K562 (cell line): ENCODE data around the gene DUSP16. TPM values are rescaled to one million over a fixed set of nuclear protein-coding genes. Genes with fewer than 3 reads are reported as not detected.

Experiments used
- ATAC-seq: fragments of 200-7000 bp; cut with Tn5 transposase; 3 replicates; pipeline ENCODE4 v1.9.1; 2020; ENCODE audit warnings: moderate library complexity
- BruUV-seq: library from RNA; stranded (reverse); fragments of 400-500 nt; replicated peaks from 2 replicates; lab custom pipeline; 2021; lab: Mats Ljungman, UMichigan
- CTCF ChIA-PET: fragments of 300-600 bp; formaldehyde crosslinking; extraction: SDS; loops from one replicate; lab custom pipeline; 2021; ENCODE audit warnings: low intra/inter-chr PET ratio; lab: Yijun Ruan, JAX
- POLR2A ChIA-PET: fragments of 300-600, 350-650 bp; sonication (Branson Sonifier 250); formaldehyde crosslinking; extraction: SDS; loops from one replicate; lab custom pipeline; 2021; ENCODE audit warnings: antibody characterized with exemption, inconsistent platforms; lab: Yijun Ruan, JAX
- DNase-seq, 4 experiments: peaks; one replicate each; pipeline versions ENCODE4 v3.0.0 to v3.0.0-alpha.2; 2011 to 2018; ENCODE audit warnings: low spot score in 3 of 4, mixed read lengths in 3 of 4; ENCODE audit errors: extremely low read depth in 1 of 4
- FAIRE-seq: peaks from 2 replicates; lab custom pipeline; 2011; peaks lifted over from hg19 to GRCh38; lab: Jason Lieb, UNC
- H2AFZ ChIP-seq: 2 replicates; pipeline ENCODE4 v1.6.0; 2011; ENCODE audit warnings: low read depth, low read length, control low read depth, inconsistent platforms
- H3K27ac ChIP-seq: fragments of 200-600 bp; 3 replicates; pipeline ENCODE4 v1.8.0; 2011; ENCODE audit warnings: low read depth, mild to moderate bottlenecking, control low read depth, inconsistent platforms, low read length, moderate library complexity, mixed read lengths; ENCODE audit errors: extremely low read depth
- H3K27me3 ChIP-seq, 2 experiments: fragments of 300-600 bp in 1 of 2; 2 replicates in 1 of 2; 3 replicates in 1 of 2; pipeline versions ENCODE4 v1.6.0 to v1.8.0; 2011; ENCODE audit warnings: inconsistent platforms in 2 of 2, low read length in 2 of 2, mild to moderate bottlenecking in 1 of 2, mixed read lengths in 1 of 2, moderate library complexity in 1 of 2; ENCODE audit not compliant: control insufficient read depth in 2 of 2, insufficient read depth in 2 of 2
- H3K36me3 ChIP-seq: fragments of 300-600 bp; 3 replicates; pipeline ENCODE4 v1.8.0; 2011; ENCODE audit warnings: mild to moderate bottlenecking, low read length, inconsistent platforms; ENCODE audit not compliant: control insufficient read depth, insufficient read depth
- H3K4me1 ChIP-seq, 2 experiments: fragments of 200-600 bp in 1 of 2; replicated peaks in 1 of 2; 2 replicates in 1 of 2; 3 replicates in 1 of 2; pipeline versions ENCODE4 v1.5.1 to v1.8.0; 2011; ENCODE audit warnings: inconsistent platforms in 2 of 2, low read length in 2 of 2, mild to moderate bottlenecking in 1 of 2, mixed read lengths in 1 of 2, moderate library complexity in 1 of 2; ENCODE audit not compliant: control insufficient read depth in 2 of 2, insufficient read depth in 2 of 2
- H3K4me2 ChIP-seq: 2 replicates; pipeline ENCODE4 v1.6.1; 2011; ENCODE audit warnings: low read length, control low read depth, inconsistent platforms, mixed read lengths; ENCODE audit not compliant: insufficient read depth
- H3K4me3 ChIP-seq: fragments of 200-600 bp; sonication (generic), shearing (Covaris generic); 2 replicates; pipeline ENCODE4 v1.5.1; 2016; ENCODE audit warnings: control low read depth, inconsistent platforms
- H3K79me2 ChIP-seq: fragments of 200-600 bp; 3 replicates; pipeline ENCODE4 v1.8.0; 2011; ENCODE audit warnings: low read length, inconsistent platforms; ENCODE audit not compliant: control insufficient read depth, insufficient read depth
- H3K9ac ChIP-seq, 2 experiments: 2 replicates each; pipeline versions ENCODE4 v1.6.0 to v1.6.1; 2011; ENCODE audit warnings: low read depth in 2 of 2, low read length in 2 of 2, control low read depth in 1 of 2, inconsistent platforms in 1 of 2, mild to moderate bottlenecking in 1 of 2, mixed read lengths in 1 of 2; ENCODE audit not compliant: insufficient read depth in 1 of 2
- H3K9me1 ChIP-seq: one replicate; pipeline ENCODE4 v1.6.0; 2011; ENCODE audit warnings: inconsistent platforms, mild to moderate bottlenecking, low read length, moderate library complexity; ENCODE audit not compliant: control insufficient read depth, insufficient read depth
- H3K9me3 ChIP-seq: replicated peaks from 2 replicates; pipeline ENCODE4 v1.5.1; 2011; ENCODE audit warnings: low read depth, low read length, inconsistent platforms; ENCODE audit not compliant: control insufficient read depth, insufficient read depth
- H4K20me1 ChIP-seq: replicated peaks from 2 replicates; pipeline ENCODE4 v1.6.1; 2011; ENCODE audit warnings: low read length, inconsistent platforms, mixed read lengths; ENCODE audit not compliant: control insufficient read depth, insufficient read depth
- BHLHE40 ChIP-seq: IDR thresholded peaks from 2 replicates; pipeline ENCODE4 v1.6.1; 2011; ENCODE audit warnings: low read length, improper control_type of control experiment
- CBX5 ChIP-seq: IDR thresholded peaks from 2 replicates; pipeline ENCODE4 v1.6.1; 2014; ENCODE audit warnings: low read depth, borderline replicate concordance
- CREB3 ChIP-seq: fragments of 450-650 bp; conservative IDR thresholded peaks from 2 replicates; pipeline ENCODE4 v1.6.1; 2016; ENCODE audit warnings: missing genetic modification characterization, low read depth, mild to moderate bottlenecking, missing compliant biosample characterization, moderate library complexity
- DEAF1 ChIP-seq: fragments of 450-650 bp; formaldehyde crosslinking; IDR thresholded peaks from 2 replicates; pipeline ENCODE4 v1.4.0; 2020; ENCODE audit warnings: mild to moderate bottlenecking, moderate library complexity
- E2F5 ChIP-seq: sonication (generic); formaldehyde crosslinking; IDR thresholded peaks from 2 replicates; pipeline ENCODE4 v1.8.0; 2022; ENCODE audit warnings: mild to moderate bottlenecking, missing genetic modification reagents
- HEY1 ChIP-seq: fragments of 250-450 bp; sonication (Bioruptor Pico); IDR thresholded peaks from 2 replicates; pipeline ENCODE4 v1.5.0; 2020; ENCODE audit warnings: mild to moderate bottlenecking, moderate library complexity, borderline replicate concordance
- HNRNPK ChIP-seq: fragments of 200-400 bp; formaldehyde crosslinking; IDR thresholded peaks from one replicate; pipeline ENCODE4 v1.6.1; 2018; ENCODE audit warnings: mild to moderate bottlenecking, low read depth, low read length; ENCODE audit not compliant: poor library complexity, severe bottlenecking
- MBD2 ChIP-seq: sonication (generic); IDR thresholded peaks from 2 replicates; pipeline ENCODE4 v1.6.1; 2016; ENCODE audit warnings: low read depth, borderline replicate concordance
- NR2C1 ChIP-seq, 2 experiments: fragments of 450-650 bp; IDR thresholded peaks; 2 replicates each; pipeline ENCODE4 v1.6.1; 2017; ENCODE audit warnings: mild to moderate bottlenecking in 2 of 2, antibody characterized with exemption in 1 of 2, inconsistent platforms in 1 of 2, missing compliant biosample characterization in 1 of 2, missing genetic modification characterization in 1 of 2
- PTBP1 ChIP-seq: fragments of 200-400 bp; formaldehyde crosslinking; IDR thresholded peaks from 2 replicates; pipeline ENCODE4 v1.6.1; 2017; ENCODE audit warnings: low read depth, low read length
- SIN3A ChIP-seq, 2 experiments: fragments of 150-350 bp in 1 of 2; IDR thresholded peaks; 2 replicates each; pipeline ENCODE4 v1.6.1; 2011 to 2016; ENCODE audit warnings: borderline replicate concordance in 2 of 2, low read depth in 2 of 2, low read length in 2 of 2, mild to moderate bottlenecking in 2 of 2, moderate library complexity in 2 of 2; ENCODE audit not compliant: control insufficient read depth in 1 of 2
- TCFL5 ChIP-seq: fragments of 250-450 bp; sonication (Bioruptor Pico); conservative IDR thresholded peaks from 2 replicates; pipeline ENCODE4 v1.6.1; 2021; ENCODE audit warnings: mild to moderate bottlenecking, moderate library complexity, matching md5 sums
- ZC3H4 ChIP-seq: sonication (generic); formaldehyde crosslinking; IDR thresholded peaks from 2 replicates; pipeline ENCODE4 v1.9.0; 2021; ENCODE audit warnings: missing genetic modification reagents, borderline replicate concordance
- ZNF695 ChIP-seq: fragments of 450-650 bp; formaldehyde crosslinking; IDR thresholded peaks from 2 replicates; pipeline ENCODE4 v1.4.0; 2020; ENCODE audit warnings: mild to moderate bottlenecking, moderate library complexity
- WGBS: fragments of 100-300 bp; shearing (Covaris generic); methylation state at CpG from one replicate; pipeline ENCODE4 v1.1.6; 2016; ENCODE audit warnings: low coverage, mixed read lengths; ENCODE audit not compliant: insufficient coverage; ENCODE audit errors: missing lambda C conversion rate; 5-methylcytosine and 5-hydroxymethylcytosine counted together
- in situ Hi-C: fragments of 300-500 bp; cut with MboI; formaldehyde crosslinking; loops from 4 replicates; pipeline ENCODE4 v1.15.0; 2018; ENCODE audit warnings: inconsistent platforms, mixed read lengths
- intact Hi-C: fragments of 100-400 bp; cut with micrococcal nuclease; formaldehyde crosslinking; loops from 2 replicates; pipeline ENCODE4 v1.14.2; 2022
- polyA plus RNA-seq, 8 experiments: library from polyadenylated mRNA; depleted of rRNA in 4 of 8; stranded (reverse) in 5 of 8; unstranded in 3 of 8; fragments of >200 nt; fragmentation: Nextera tagmentation in 2 of 8; fragmentation: Illumina TruSeq in 1 of 8; extraction: Ambion mirVana in 2 of 8; extraction: Trizol in 1 of 8; gene quantifications; 2 replicates each; pipeline versions ENCODE4 v1.2.1 to v1.2.3, GENCODE V29; 2011 to 2014; ENCODE audit warnings: inconsistent platforms in 1 of 8, missing spikeins in 1 of 8
- total RNA-seq, 7 experiments: library from RNA; depleted of rRNA in 6 of 7; stranded (reverse); fragments of >200 nt in 6 of 7; fragmentation: Illumina TruSeq in 2 of 7; extraction: Trizol in 2 of 7; gene quantifications; 2 replicates each; pipeline versions ENCODE4 v1.2.1 to v1.2.3, GENCODE V29; 2011 to 2021; ENCODE audit warnings: low replicate concordance in 1 of 7

DUSP16 gene
- total and polyA plus RNA-seq, 9 of the 15 experiments (the other 6 are each of a cell fraction or from before 2014, with no cell fraction given), result 0.70 to 12.3 (median 5.7) TPM

- 100% methylated on average over 2 of the region's 2 CpGs for WGBS
- H2AFZ ChIP-seq, result no peak overlapping the region
- H3K4me2 ChIP-seq, result no peak overlapping the region
- H3K9ac ChIP-seq, result no peak overlapping the region
- FAIRE-seq, result no peak
- no peak overlapping the region for H3K27ac ChIP-seq
- H4K20me1 ChIP-seq, result 0 out of 2 replicates have a peak, but pooled peaks cover 3% of the 10 kb centered on the region
- intact Hi-C loops, result no loop called here
- in situ Hi-C loops, result no loop called here
- no peaks in the 10 kb centered on the region for H3K36me3 ChIP-seq
- POLR2A ChIA-PET, result interaction anchor here (0.7 to 1.1 kb wide), 2 partner anchors 21 to 72 kb away, joined by 3 read pairs; no protein-coding TSS in a partner anchor
- no peaks in the 10 kb centered on the region for H3K79me2 ChIP-seq
- BruUV-seq, result no TSS peak
- no peak for ATAC-seq
- no peak overlapping the region for H3K4me3 ChIP-seq
- CTCF ChIA-PET, result no interaction called here
- H3K4me1 ChIP-seq, result peaks cover 0 to 19% of the 10 kb centered on the region in 2 experiments; a peak in 3 of 5 replicates
- DNase-seq, result no peak
- no peaks in the 10 kb centered on the region for H3K9me3 ChIP-seq
- TF ChIP-seq HEY1 (CRISPR knock-in tag) (no peak), SIN3A (IDR thresholded peaks at IDR 0.05; ENCODE audit: borderline replicate concordance in 2 of 2, control insufficient read depth in 1 of 2, low read depth in 2 of 2, low read length in 2 of 2) (no peak), BHLHE40 (no peak), NR2C1 (IDR thresholded peaks at IDR 0.05) (no peak), NR2C1 (tag; IDR thresholded peaks at IDR 0.05) (no peak), TCFL5 (no peak), DEAF1 (CRISPR knock-in tag) (no peak), E2F5 (CRISPR knock-in tag) (no peak), ZNF695 (CRISPR knock-in tag) (no peak), CREB3 (no peak), PTBP1 (no peak), ZC3H4 (CRISPR knock-in tag) (no peak), MBD2 (no peak), HNRNPK (no peak), CBX5 (no peak)
- H3K9me1 ChIP-seq, result no peaks in the 10 kb centered on the region
- H3K27me3 ChIP-seq, result no peaks in the 10 kb centered on the region
Measured at GRCh38 chr12:12445882-12446181, 116.8 kb downstream of the DUSP16 start.
